HEK293 (cell line): Measurements from ENCODE around the gene QRICH2.
"Not testable (repeated sequence)": the region's sequence is repeated elsewhere in the genome, so short reads cannot be mapped to it uniquely, and the experiment has no call there.

Experiments
- REST ChIP-seq: fragments of 450-650 bp; formaldehyde crosslinking; IDR thresholded peaks from 2 replicates; pipeline ENCODE4 v1.5.1; 2016; ENCODE audit warnings: missing biosample characterization, missing genetic modification characterization
- ZBTB21 ChIP-seq: fragments of 450-650 bp; formaldehyde crosslinking; IDR thresholded peaks from 2 replicates; pipeline ENCODE4 v1.5.1; 2017; ENCODE audit warnings: missing biosample characterization, missing genetic modification characterization
- ZBTB8A ChIP-seq: fragments of 450-650 bp; formaldehyde crosslinking; IDR thresholded peaks from 2 replicates; pipeline ENCODE4 v1.5.1; 2016; ENCODE audit warnings: missing biosample characterization, missing genetic modification characterization
- ZNF202 ChIP-seq: fragments of 450-650 bp; formaldehyde crosslinking; IDR thresholded peaks from 2 replicates; pipeline ENCODE4 v1.5.1; 2016; ENCODE audit warnings: missing biosample characterization, missing genetic modification characterization, borderline replicate concordance
- ZNF221 ChIP-seq: fragments of 450-650 bp; formaldehyde crosslinking; IDR thresholded peaks from 2 replicates; pipeline ENCODE4 v1.5.1; 2017; ENCODE audit warnings: missing biosample characterization, missing genetic modification characterization, borderline replicate concordance
- ZNF292 ChIP-seq: fragments of 450-650 bp; formaldehyde crosslinking; IDR thresholded peaks from 2 replicates; pipeline ENCODE4 v1.5.1; 2016; ENCODE audit warnings: low read depth, missing biosample characterization, missing genetic modification characterization, borderline replicate concordance
- ZNF473 ChIP-seq: fragments of 450-650 bp; formaldehyde crosslinking; IDR thresholded peaks from 2 replicates; pipeline ENCODE4 v1.5.1; 2017; ENCODE audit warnings: missing biosample characterization, missing genetic modification characterization
- ZNF529 ChIP-seq: fragments of 450-650 bp; formaldehyde crosslinking; IDR thresholded peaks from 2 replicates; pipeline ENCODE4 v1.5.1; 2017; ENCODE audit warnings: missing genetic modification characterization, missing biosample characterization; ENCODE audit not compliant: insufficient replicate concordance
- TF ChIP-seq, protein P1 (sequence below): fragments of 450-650 bp; formaldehyde crosslinking; conservative IDR thresholded peaks from 2 replicates; pipeline ENCODE4 v1.5.1; 2016; ENCODE audit warnings: low read depth, missing biosample characterization, missing genetic modification characterization
- TF ChIP-seq, protein P2 (sequence below): fragments of 450-650 bp; formaldehyde crosslinking; IDR thresholded peaks from 2 replicates; pipeline ENCODE4 v1.5.1; 2016; ENCODE audit warnings: missing biosample characterization, missing genetic modification characterization

- TF ChIP-seq REST (tag by site-specific recombination); ZNF529 (tag by site-specific recombination); ZNF221 (tag by site-specific recombination); ZNF292; ZNF473 (tag by site-specific recombination); ZNF202; ZBTB8A (tag by site-specific recombination); ZBTB21 (tag by site-specific recombination): not testable (repeated sequence)
- TF ChIP-seq, protein P1, sequence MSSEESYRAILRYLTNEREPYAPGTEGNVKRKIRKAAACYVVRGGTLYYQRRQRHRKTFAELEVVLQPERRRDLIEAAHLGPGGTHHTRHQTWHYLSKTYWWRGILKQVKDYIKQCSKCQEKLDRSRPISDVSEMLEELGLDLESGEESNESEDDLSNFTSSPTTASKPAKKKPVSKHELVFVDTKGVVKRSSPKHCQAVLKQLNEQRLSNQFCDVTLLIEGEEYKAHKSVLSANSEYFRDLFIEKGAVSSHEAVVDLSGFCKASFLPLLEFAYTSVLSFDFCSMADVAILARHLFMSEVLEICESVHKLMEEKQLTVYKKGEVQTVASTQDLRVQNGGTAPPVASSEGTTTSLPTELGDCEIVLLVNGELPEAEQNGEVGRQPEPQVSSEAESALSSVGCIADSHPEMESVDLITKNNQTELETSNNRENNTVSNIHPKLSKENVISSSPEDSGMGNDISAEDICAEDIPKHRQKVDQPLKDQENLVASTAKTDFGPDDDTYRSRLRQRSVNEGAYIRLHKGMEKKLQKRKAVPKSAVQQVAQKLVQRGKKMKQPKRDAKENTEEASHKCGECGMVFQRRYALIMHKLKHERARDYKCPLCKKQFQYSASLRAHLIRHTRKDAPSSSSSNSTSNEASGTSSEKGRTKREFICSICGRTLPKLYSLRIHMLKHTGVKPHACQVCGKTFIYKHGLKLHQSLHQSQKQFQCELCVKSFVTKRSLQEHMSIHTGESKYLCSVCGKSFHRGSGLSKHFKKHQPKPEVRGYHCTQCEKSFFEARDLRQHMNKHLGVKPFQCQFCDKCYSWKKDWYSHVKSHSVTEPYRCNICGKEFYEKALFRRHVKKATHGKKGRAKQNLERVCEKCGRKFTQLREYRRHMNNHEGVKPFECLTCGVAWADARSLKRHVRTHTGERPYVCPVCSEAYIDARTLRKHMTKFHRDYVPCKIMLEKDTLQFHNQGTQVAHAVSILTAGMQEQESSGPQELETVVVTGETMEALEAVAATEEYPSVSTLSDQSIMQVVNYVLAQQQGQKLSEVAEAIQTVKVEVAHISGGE (tag by site-specific recombination), result not testable (repeated sequence)
- TF ChIP-seq, protein P2, sequence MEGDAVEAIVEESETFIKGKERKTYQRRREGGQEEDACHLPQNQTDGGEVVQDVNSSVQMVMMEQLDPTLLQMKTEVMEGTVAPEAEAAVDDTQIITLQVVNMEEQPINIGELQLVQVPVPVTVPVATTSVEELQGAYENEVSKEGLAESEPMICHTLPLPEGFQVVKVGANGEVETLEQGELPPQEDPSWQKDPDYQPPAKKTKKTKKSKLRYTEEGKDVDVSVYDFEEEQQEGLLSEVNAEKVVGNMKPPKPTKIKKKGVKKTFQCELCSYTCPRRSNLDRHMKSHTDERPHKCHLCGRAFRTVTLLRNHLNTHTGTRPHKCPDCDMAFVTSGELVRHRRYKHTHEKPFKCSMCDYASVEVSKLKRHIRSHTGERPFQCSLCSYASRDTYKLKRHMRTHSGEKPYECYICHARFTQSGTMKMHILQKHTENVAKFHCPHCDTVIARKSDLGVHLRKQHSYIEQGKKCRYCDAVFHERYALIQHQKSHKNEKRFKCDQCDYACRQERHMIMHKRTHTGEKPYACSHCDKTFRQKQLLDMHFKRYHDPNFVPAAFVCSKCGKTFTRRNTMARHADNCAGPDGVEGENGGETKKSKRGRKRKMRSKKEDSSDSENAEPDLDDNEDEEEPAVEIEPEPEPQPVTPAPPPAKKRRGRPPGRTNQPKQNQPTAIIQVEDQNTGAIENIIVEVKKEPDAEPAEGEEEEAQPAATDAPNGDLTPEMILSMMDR, result not testable (repeated sequence)
Measured at GRCh38 chr17:76346936-76347335, 38.9 kb upstream of the QRICH2 start.
